WTC11 (cell line): ENCODE data around the gene C5orf58. TPM values are rescaled to one million over a fixed set of nuclear protein-coding genes. Genes with fewer than 3 reads are reported as not detected.

Source experiments
- ATAC-seq: fragments of 200-7000 bp; cut with Tn5 transposase; 2 replicates; pipeline ENCODE4 v1.10.0; 2021; ENCODE audit warnings: mild to moderate bottlenecking, moderate library complexity
- CTCF ChIA-PET: fragments of 300-600 bp; sonication (Branson Sonifier 250); formaldehyde crosslinking; loops from one replicate; lab custom pipeline; 2021; ENCODE audit warnings: antibody characterized with exemption; lab: Charles Lee
- POLR2A ChIA-PET: fragments of 350-600 bp; sonication (Branson Sonifier 250); formaldehyde crosslinking; loops from one replicate; lab custom pipeline; 2021; ENCODE audit warnings: antibody characterized with exemption; lab: Charles Lee
- DNase-seq: peaks from one replicate; pipeline ENCODE4 v3.0.0; 2021; ENCODE audit warnings: low spot score
- H3K27ac Mint-ChIP-seq: 2 replicates; pipeline ENCODE4 v1.8.0; 2021; ENCODE audit warnings: mixed read lengths
- H3K27me3 Mint-ChIP-seq: 2 replicates; pipeline ENCODE4 v1.8.0; 2021; ENCODE audit warnings: low read depth, mild to moderate bottlenecking, moderate library complexity, mixed read lengths
- H3K36me3 Mint-ChIP-seq: 2 replicates; pipeline ENCODE4 v1.8.0; 2021; ENCODE audit warnings: mixed read lengths
- H3K4me1 Mint-ChIP-seq: 2 replicates; pipeline ENCODE4 v1.8.0; 2022; ENCODE audit warnings: mixed read lengths
- H3K4me3 Mint-ChIP-seq: 2 replicates; pipeline ENCODE4 v1.8.0; 2021; ENCODE audit warnings: mild to moderate bottlenecking, moderate library complexity, mixed read lengths
- H3K9me3 Mint-ChIP-seq: 2 replicates; pipeline ENCODE4 v1.8.0; 2021; ENCODE audit warnings: mixed read lengths
- AR ChIP-seq: fragments of 250-450 bp; sonication (Bioruptor Pico); IDR thresholded peaks from 2 replicates; pipeline ENCODE4 v1.9.0; 2021; ENCODE audit warnings: mild to moderate bottlenecking
- ATF3 ChIP-seq: sonication (generic); formaldehyde crosslinking; conservative IDR thresholded peaks from 2 replicates; pipeline ENCODE4 v1.8.1; 2022; ENCODE audit warnings: mild to moderate bottlenecking, missing genetic modification reagents
- CREB1 ChIP-seq: sonication (generic); formaldehyde crosslinking; IDR thresholded peaks from 2 replicates; pipeline ENCODE4 v1.8.0; 2023; ENCODE audit warnings: mild to moderate bottlenecking, missing genetic modification reagents
- CTCF ChIP-seq: fragments of 200-600 bp; IDR thresholded peaks from 2 replicates; pipeline ENCODE4 v1.8.0; 2022; ENCODE audit warnings: antibody characterized with exemption
- MXD4 ChIP-seq: fragments of 250-450 bp; sonication (Bioruptor Pico); IDR thresholded peaks from 2 replicates; pipeline ENCODE4 v1.8.0; 2021; ENCODE audit warnings: mild to moderate bottlenecking, moderate library complexity, borderline replicate concordance
- MYBL2 ChIP-seq: sonication (generic); formaldehyde crosslinking; IDR thresholded peaks from 2 replicates; pipeline ENCODE4 v1.8.1; 2023; ENCODE audit warnings: mild to moderate bottlenecking, moderate library complexity, missing genetic modification reagents
- OVOL2 ChIP-seq: fragments of 250-450 bp; sonication (Bioruptor Pico); IDR thresholded peaks from 2 replicates; pipeline ENCODE4 v1.9.0; 2021; ENCODE audit warnings: mild to moderate bottlenecking, borderline replicate concordance
- PREB ChIP-seq: sonication (generic); formaldehyde crosslinking; IDR thresholded peaks from 2 replicates; pipeline ENCODE4 v1.8.1; 2022; ENCODE audit warnings: mild to moderate bottlenecking, missing genetic modification reagents, moderate library complexity, borderline replicate concordance
- SMAD3 ChIP-seq: sonication (generic); formaldehyde crosslinking; IDR thresholded peaks from 2 replicates; pipeline ENCODE4 v1.8.0; 2022; ENCODE audit warnings: missing genetic modification reagents, mild to moderate bottlenecking, borderline replicate concordance
- SP1 ChIP-seq: sonication (generic); formaldehyde crosslinking; conservative IDR thresholded peaks from 2 replicates; pipeline ENCODE4 v1.8.1; 2022; ENCODE audit warnings: missing genetic modification reagents
- TEAD4 ChIP-seq: sonication (generic); formaldehyde crosslinking; IDR thresholded peaks from 2 replicates; pipeline ENCODE4 v1.8.0; 2022; ENCODE audit warnings: mild to moderate bottlenecking, missing genetic modification reagents
- ZNF121 ChIP-seq: sonication (generic); formaldehyde crosslinking; IDR thresholded peaks from 2 replicates; pipeline ENCODE4 v1.8.0; 2023; ENCODE audit warnings: missing genetic modification reagents
- ZNF138 ChIP-seq: sonication (generic); formaldehyde crosslinking; conservative IDR thresholded peaks from 2 replicates; pipeline ENCODE4 v1.8.1; 2022; ENCODE audit warnings: mild to moderate bottlenecking, moderate library complexity, missing genetic modification reagents
- ZNF232 ChIP-seq: sonication (generic); formaldehyde crosslinking; IDR thresholded peaks from 2 replicates; pipeline ENCODE4 v1.8.0; 2022; ENCODE audit warnings: mild to moderate bottlenecking, missing genetic modification reagents
- ZNF263 ChIP-seq: sonication (generic); formaldehyde crosslinking; IDR thresholded peaks from 2 replicates; pipeline ENCODE4 v1.8.1; 2022; ENCODE audit warnings: low read depth, mild to moderate bottlenecking, moderate library complexity, missing genetic modification reagents
- ZNF423 ChIP-seq: fragments of 250-450 bp; sonication (Bioruptor Pico); IDR thresholded peaks from 2 replicates; pipeline ENCODE4 v2.1.2; 2022; ENCODE audit warnings: mild to moderate bottlenecking, moderate library complexity
- ZNF532 ChIP-seq: fragments of 250-450 bp; sonication (Bioruptor Pico); IDR thresholded peaks from 2 replicates; pipeline ENCODE4 v1.9.0; 2021; ENCODE audit warnings: mild to moderate bottlenecking, borderline replicate concordance
- total RNA-seq: library from RNA; stranded (reverse); gene quantifications from 3 replicates; pipeline ENCODE4 v1.2.3, GENCODE V29; 2021

The C5orf58 gene
- total RNA-seq, 1 experiment from 2014 or later: 2.0 TPM

GRCh38 chr5:170284231-170284630 lies 51.4 kb downstream of the C5orf58 start (continued):
- TF ChIP-seq CTCF (no peak), ZNF263 (CRISPR knock-in tag) (no peak), MXD4 (CRISPR knock-in tag) (no peak)

GRCh38 chr5:170285181-170285580 lies 52.4 kb downstream of the C5orf58 start:
- ChIA-PET CTCF (no interaction called here), POLR2A (no interaction called here)
- no peak for TF ChIP-seq ZNF423 (CRISPR knock-in tag)
- TF ChIP-seq OVOL2 (CRISPR knock-in tag): no peak
- no peak for TF ChIP-seq PREB (CRISPR knock-in tag)
- TF ChIP-seq ZNF232: no peak
- TF ChIP-seq SP1 (CRISPR knock-in tag): no peak
- no peak for TF ChIP-seq AR
- no peak for TF ChIP-seq ZNF121
- no peak for TF ChIP-seq CREB1 (CRISPR knock-in tag)
- no peak for TF ChIP-seq SMAD3 (CRISPR knock-in tag)
- TF ChIP-seq ZNF532 (CRISPR knock-in tag): no peak
- no peak for TF ChIP-seq TEAD4 (CRISPR knock-in tag)
- no peak for TF ChIP-seq ZNF138 (CRISPR knock-in tag)
- TF ChIP-seq MYBL2: no peak
- TF ChIP-seq ATF3 (CRISPR knock-in tag): no peak

More at GRCh38 chr5:170285181-170285580, 52.4 kb downstream of the C5orf58 start:
- peaks cover 40% of the 10 kb centered on the region for H3K4me1 Mint-ChIP-seq
- peaks cover 40% of the 10 kb centered on the region for H3K36me3 Mint-ChIP-seq
- no peak for ATAC-seq
- no peak overlapping the region for H3K4me3 Mint-ChIP-seq
- H3K9me3 Mint-ChIP-seq: peaks cover 52% of the 10 kb centered on the region
- no peak overlapping the region for H3K27ac Mint-ChIP-seq
- DNase-seq: no peak
- H3K27me3 Mint-ChIP-seq: peaks cover 18% of the 10 kb centered on the region
